Femur (tissue), 1 donor: ENCODE results near the gene MTCH1.

Source experiments
- DNase-seq: peaks from one replicate; pipeline ENCODE4 v3.0.0-alpha.2; 2017

Gene MTCH1

GRCh38 chr6:36985808-36986703 is at the start of gene MTCH1:
Gene MTCH1, minus strand, starts transcription at chr6:36986196. Its CDS starts 23 bp downstream, at chr6:36986173.
- DNase-seq, result peak; percentile 92

GRCh38 chr6:37033819-37034795 is 48.1 kb upstream of the MTCH1 start:
- no peak for DNase-seq

- DNase-seq, result no peak
These were observed 47.3 kb upstream of the MTCH1 start for GRCh38 chr6:37033255-37033654.

- no peak for DNase-seq
These were observed 46.2 kb upstream of the MTCH1 start for GRCh38 chr6:37032239-37032638.

GRCh38 chr6:37030599-37030998 is 44.6 kb upstream of the MTCH1 start:
- no peak for DNase-seq

- peak; percentile 71 for DNase-seq
These were observed 43.4 kb upstream of the MTCH1 start for GRCh38 chr6:37029249-37029971.

DNA sequence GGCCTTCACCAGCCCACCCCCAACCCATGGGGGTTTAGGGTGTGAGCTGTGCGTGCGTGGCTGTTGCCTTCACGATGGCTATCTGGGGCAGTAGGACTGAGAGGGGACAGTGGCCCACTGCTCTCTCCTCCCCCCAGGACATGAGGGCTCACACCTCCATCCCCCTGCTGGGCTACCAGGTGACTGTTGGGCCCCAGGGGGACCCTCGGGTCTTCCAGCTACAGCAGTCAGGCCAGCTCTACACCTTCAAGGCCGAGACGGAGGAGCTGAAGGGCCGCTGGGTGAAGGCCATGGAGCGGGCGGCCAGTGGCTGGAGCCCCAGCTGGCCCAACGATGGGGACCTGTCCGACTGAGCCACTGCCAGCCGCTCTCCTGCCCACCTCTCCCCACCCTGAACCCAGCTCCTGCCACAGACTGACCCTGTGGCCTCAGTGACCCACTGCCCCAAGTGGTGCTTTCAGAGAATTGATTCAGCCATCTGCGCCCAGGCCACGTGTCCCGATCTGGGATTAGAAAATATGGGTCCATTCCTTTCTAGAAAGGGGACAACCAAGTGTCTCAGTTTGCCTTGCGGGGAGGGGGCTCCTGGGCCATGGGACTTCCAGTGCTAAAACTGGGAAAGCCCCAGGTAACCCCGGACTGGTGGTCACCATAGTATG is 41.9 kb upstream of the MTCH1 start:
- DNase-seq, result no peak

GRCh38 chr6:37027036-37027720 is 41.2 kb upstream of the MTCH1 start:
- no peak for DNase-seq

DNA sequence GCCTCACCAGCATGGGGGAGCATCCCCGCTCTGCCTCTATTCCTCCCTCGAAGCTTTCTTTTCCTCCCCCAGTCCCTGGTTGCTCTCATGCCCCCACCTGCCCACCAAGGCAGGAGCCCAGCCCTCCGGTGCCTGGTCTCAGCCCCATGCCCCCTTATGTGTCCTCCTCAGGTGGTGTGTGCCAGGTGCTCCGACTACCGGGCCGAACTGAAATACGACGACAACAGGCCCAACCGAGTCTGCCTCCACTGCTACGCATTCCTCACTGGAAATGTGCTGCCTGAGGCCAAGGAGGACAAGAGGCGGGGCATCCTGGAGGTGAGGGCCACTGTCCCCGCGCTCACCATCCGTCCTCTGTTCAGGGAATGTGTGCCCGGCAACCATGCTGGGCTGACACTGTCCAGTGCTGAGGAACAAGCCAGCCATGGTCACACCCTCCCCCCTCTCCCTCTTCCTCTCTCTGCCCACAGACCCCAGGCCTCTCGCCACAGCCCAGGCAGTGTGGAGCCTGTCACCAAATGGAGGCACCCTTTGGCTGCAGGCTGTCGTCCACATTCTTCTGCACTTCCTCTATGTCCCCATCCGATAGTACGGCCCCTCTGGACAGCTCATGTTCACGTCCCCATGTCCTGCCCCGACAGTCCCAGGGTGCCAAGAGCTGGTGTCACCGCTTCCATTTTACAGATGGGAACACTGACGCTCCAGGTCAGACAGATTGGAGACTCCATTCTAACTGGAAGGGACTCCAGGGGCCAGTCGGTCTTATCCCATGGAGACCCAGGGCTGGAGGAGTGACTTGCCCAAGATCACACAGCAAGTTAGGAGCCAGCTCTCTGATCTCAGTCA is 39.8 kb upstream of the MTCH1 start:
- no peak for DNase-seq

GRCh38 chr6:37024656-37025337 is 38.8 kb upstream of the MTCH1 start:
- DNase-seq, result no peak

- no peak for DNase-seq
These were observed 36.3 kb upstream of the MTCH1 start for GRCh38 chr6:37022135-37022863.

GRCh38 chr6:37021356-37022129 is 35.5 kb upstream of the MTCH1 start:
- DNase-seq, result no peak

DNA sequence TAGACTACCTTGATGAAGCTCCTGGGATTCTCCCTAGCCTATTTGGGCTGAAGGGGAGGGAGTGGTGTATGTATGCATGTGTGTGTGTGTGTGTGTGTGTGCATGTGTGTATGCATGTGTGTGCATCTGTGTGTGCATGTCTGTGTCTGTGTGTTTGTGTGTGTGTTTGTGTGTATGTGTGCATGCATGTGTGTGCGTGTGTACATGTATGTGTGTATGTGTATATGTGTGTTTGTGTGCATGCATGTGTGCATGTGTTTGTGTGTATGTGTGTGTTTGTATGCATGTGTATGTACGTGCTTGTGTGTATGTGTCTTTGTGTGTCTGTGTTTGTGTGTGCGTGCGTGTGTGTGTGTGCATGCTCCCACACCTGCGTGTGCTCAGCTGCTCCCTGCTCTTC is 34.8 kb upstream of the MTCH1 start:
- DNase-seq, result no peak

GRCh38 chr6:37020381-37020780 is 34.4 kb upstream of the MTCH1 start:
- no peak for DNase-seq

DNA sequence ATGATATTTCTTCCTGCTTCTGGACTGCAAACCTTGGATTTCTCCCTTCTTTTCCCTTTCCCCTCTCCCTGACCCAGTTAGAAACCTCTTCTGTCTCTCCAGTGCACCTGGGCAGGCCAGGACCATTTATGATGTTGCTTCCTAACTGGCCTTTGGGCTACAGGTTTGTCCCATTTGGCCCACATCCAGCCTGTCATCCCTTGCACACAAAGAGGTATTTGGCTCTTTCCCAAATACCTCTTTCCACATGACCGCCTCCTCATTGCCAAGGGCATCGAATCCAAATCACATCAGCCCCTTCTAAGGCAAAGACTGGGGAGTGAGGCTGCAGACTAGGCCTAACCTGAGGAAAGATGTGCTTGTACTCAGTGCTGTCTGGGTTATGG is 33.1 kb upstream of the MTCH1 start:
- no peak for DNase-seq

DNA sequence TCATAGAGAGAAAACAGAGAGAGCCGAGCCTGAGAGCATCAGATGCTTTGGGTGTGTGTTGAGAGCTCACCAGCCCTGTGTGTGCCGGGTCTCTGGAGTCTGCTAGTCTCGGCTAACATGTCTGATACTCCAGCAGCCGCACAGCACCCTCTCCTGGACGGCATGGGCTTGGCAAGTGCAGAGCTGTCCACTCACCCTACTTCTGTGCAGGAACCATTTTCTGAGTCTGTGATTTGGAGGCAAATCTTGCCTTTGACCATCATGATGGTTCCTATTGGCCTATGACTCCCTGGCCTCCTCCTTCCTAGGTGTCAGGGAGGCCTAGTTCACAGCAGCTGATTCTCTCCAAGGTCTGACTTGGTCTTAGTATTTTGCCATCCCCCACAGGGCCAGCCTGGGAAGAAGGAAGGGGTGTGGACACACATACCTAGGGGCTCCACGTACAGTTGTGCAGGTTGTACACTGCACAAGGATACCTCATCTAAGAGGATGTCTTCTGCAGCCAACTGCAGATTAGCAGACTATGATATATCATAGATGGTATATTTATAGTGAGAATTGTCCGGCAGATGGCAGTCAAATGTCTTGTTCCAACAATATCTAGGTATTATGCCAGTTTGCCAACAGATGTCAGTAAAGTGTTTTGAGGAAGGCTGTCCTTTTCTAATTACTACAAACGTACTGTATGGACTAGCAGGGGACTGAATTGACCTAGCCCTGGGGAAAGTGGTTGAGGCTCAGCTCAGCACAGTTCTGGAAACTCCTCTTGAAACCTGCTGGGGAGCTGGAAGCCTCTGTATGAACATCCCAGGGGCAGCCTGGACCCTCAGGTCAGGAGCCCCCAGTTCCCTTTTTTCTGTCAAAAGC is 32.4 kb upstream of the MTCH1 start:
- peak; percentile 94 for DNase-seq

- no peak for DNase-seq
These were observed 31.7 kb upstream of the MTCH1 start for GRCh38 chr6:37017606-37018197.
